Keratinocyte (primary cell): ENCODE measurements around the gene CKMT1B.
"Not testable (repeated sequence)": the region's sequence is repeated elsewhere in the genome, so short reads cannot be mapped to it uniquely, and the experiment has no call there.

Experiments
- EZH2 ChIP-seq: IDR thresholded peaks from one replicate; pipeline ENCODE4 v1.6.1; 2012; ENCODE audit warnings: inconsistent platforms, mild to moderate bottlenecking, low read length, moderate library complexity
- TF ChIP-seq, protein P1 (sequence below), 3 experiments: IDR thresholded peaks in 1 of 3; conservative IDR thresholded peaks in 1 of 3; optimal IDR thresholded peaks in 1 of 3; 2 replicates in 2 of 3; 3 replicates in 1 of 3; pipeline versions ENCODE3 to v1.5.1; 2011; ENCODE audit warnings: low read length in 3 of 3, mild to moderate bottlenecking in 3 of 3, moderate library complexity in 2 of 3, control low read depth in 1 of 3, inconsistent platforms in 1 of 3; ENCODE audit not compliant: insufficient read depth in 2 of 3; ENCODE audit errors: extremely low read depth in 1 of 3

DNA sequence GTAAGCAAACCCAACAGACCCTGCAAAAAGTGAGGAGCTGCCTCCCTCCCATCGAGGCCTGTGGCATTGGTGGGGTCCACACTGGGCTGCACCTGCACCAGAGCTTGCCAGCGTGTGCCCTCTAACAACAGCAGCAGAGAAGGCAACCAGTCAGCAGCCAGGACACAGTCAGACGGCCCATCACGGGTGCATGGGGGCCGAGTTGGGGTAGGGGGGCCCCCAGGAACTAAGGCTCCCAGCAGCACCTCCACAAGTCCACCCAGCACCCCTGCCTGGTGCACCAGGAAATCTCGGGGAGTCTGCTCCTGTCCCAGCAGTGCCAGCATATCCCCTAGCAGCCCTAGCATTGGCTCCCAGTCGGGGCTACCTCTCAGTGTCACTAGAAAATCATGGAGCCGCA, 23.9 kb downstream of the CKMT1B start:
- TF ChIP-seq, protein P1, sequence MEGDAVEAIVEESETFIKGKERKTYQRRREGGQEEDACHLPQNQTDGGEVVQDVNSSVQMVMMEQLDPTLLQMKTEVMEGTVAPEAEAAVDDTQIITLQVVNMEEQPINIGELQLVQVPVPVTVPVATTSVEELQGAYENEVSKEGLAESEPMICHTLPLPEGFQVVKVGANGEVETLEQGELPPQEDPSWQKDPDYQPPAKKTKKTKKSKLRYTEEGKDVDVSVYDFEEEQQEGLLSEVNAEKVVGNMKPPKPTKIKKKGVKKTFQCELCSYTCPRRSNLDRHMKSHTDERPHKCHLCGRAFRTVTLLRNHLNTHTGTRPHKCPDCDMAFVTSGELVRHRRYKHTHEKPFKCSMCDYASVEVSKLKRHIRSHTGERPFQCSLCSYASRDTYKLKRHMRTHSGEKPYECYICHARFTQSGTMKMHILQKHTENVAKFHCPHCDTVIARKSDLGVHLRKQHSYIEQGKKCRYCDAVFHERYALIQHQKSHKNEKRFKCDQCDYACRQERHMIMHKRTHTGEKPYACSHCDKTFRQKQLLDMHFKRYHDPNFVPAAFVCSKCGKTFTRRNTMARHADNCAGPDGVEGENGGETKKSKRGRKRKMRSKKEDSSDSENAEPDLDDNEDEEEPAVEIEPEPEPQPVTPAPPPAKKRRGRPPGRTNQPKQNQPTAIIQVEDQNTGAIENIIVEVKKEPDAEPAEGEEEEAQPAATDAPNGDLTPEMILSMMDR (optimal IDR thresholded peaks at IDR 0.05 in 1 of 3, IDR thresholded peaks at IDR 0.05 in 1 of 3, conservative IDR thresholded peaks at IDR 0.05 in 1 of 3; ENCODE audit: extremely low read depth in 1 of 3, insufficient read depth in 2 of 3, low read length in 3 of 3): not testable (repeated sequence)
- not testable (repeated sequence) for TF ChIP-seq EZH2
